ENCODE measurements around the gene ASCL4.

DNA sequence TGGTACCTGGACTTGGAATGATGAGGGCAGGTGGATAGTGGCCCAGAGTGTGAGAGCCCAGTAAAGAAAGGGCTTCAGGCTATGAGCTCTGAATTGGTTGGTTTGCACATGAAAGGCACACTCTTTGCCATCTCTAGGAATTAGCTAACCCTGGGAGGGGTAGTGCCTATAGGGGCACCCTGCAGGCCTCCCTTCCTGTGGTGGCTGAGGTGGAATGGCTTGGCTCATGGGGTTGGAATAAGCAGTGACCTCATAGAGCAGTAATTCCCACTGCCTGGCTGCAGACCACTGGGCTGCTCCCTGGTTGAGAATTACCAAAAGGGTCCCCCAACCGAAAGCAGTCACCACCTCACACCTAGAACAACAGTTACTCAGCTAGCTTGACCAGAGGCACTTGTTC, 42.7 kb downstream of the ASCL4 start:
- TF ChIP-seq CTCF (IDR thresholded peaks at IDR 0.05; ENCODE audit: low read length) (no peak), EZH2 (optimal IDR thresholded peaks at IDR 0.05; ENCODE audit: low read depth, low read length) (no peak)
